Peyer's patch (tissue), 4 donors: Measurements from ENCODE around the gene SOX8.

ENCODE experiments used
- POLR2A ChIP-seq, 2 donors: fragments of 450-650 bp; IDR thresholded peaks; one replicate each; pipeline ENCODE4 v1.5.1; 2017; ENCODE audit warnings: antibody characterized with exemption in 2 of 2, mild to moderate bottlenecking in 2 of 2, moderate library complexity in 2 of 2
- TF ChIP-seq, protein P1 (sequence below), 6 experiments: fragments of 450-650 bp in 4 of 6; fragments of 200-600 bp in 2 of 6; sonication (generic) in 1 of 6; IDR thresholded peaks; one replicate each; pipeline ENCODE4 v1.5.1; 2017 to 2019; ENCODE audit warnings: antibody characterized with exemption in 6 of 6, mild to moderate bottlenecking in 3 of 6, moderate library complexity in 1 of 6

DNA sequence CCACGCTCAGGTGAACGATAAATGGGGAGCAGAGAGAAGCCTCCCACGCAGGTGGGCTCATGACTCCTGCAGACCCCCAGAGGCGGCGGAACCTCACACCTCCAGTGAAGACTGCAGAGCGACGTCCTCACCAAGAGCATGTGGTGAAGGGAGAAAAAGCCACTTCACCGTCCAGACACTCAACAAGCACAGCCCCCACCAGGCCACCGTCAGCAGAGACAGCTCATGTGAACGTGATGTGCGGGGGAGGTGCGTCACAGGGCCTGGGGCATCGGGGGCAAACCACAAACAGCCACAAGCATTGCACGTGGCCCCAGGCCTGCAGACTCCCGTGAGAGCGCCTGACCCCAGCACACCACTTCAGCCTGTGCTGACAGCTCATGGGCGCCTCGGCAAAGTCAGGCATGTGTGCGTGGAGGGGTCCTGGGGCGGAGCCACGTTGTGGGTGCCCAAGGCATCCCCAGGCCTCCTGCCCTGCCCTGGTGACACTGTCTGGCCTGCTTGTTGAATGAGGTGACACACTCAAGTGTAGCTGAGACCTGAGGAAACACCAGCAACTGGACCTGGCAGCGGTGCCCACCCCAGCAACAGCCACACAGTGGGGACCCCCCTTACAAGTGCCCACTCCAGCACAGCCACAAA lies 29.8 kb upstream of the SOX8 start:
- TF ChIP-seq, protein P1, sequence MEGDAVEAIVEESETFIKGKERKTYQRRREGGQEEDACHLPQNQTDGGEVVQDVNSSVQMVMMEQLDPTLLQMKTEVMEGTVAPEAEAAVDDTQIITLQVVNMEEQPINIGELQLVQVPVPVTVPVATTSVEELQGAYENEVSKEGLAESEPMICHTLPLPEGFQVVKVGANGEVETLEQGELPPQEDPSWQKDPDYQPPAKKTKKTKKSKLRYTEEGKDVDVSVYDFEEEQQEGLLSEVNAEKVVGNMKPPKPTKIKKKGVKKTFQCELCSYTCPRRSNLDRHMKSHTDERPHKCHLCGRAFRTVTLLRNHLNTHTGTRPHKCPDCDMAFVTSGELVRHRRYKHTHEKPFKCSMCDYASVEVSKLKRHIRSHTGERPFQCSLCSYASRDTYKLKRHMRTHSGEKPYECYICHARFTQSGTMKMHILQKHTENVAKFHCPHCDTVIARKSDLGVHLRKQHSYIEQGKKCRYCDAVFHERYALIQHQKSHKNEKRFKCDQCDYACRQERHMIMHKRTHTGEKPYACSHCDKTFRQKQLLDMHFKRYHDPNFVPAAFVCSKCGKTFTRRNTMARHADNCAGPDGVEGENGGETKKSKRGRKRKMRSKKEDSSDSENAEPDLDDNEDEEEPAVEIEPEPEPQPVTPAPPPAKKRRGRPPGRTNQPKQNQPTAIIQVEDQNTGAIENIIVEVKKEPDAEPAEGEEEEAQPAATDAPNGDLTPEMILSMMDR (IDR thresholded peaks at IDR 0.05), result no peak
- TF ChIP-seq POLR2A (IDR thresholded peaks at IDR 0.05), result no peak
